NOMO-1 treated with DMSO at 0.1 percent for 48 hours (cell line): Measurements from ENCODE around the gene RAPGEF1.
"Not testable (repeated sequence)": the region's sequence is repeated elsewhere in the genome, so short reads cannot be mapped to it uniquely, and the experiment has no call there.

Source experiments
- DNase-seq: peaks from one replicate; lab custom pipeline; 2025; ENCODE audit not compliant: unreplicated experiment; lab: John Stamatoyannopoulos, UW

The RAPGEF1 gene

GRCh38 chr9:131577005-131578000 is 162.6 kb downstream of the RAPGEF1 start:
- DNase-seq: no peak

GRCh38 chr9:131575946-131576853 is 163.7 kb downstream of the RAPGEF1 start:
- no peak for DNase-seq

- no peak for DNase-seq
These were observed 164.9 kb downstream of the RAPGEF1 start for GRCh38 chr9:131574730-131575640.

- no peak for DNase-seq
These were observed 172.0 kb downstream of the RAPGEF1 start for GRCh38 chr9:131567910-131568309.

- no peak for DNase-seq
These were observed 173.7 kb downstream of the RAPGEF1 start for GRCh38 chr9:131566158-131566557.

GRCh38 chr9:131565369-131565768 is 174.5 kb downstream of the RAPGEF1 start:
- DNase-seq: no peak

GRCh38 chr9:131562032-131562959 is 177.6 kb downstream of the RAPGEF1 start:
- DNase-seq: no peak

GRCh38 chr9:131559421-131560000 is 180.4 kb downstream of the RAPGEF1 start:
- no peak for DNase-seq

GRCh38 chr9:131557855-131558548 is 181.9 kb downstream of the RAPGEF1 start:
- no peak for DNase-seq

GRCh38 chr9:131555841-131556673 is 183.8 kb downstream of the RAPGEF1 start:
- DNase-seq: no peak

- DNase-seq: no peak
These were observed 185.0 kb downstream of the RAPGEF1 start for GRCh38 chr9:131554843-131555351.

- DNase-seq: no peak
These were observed 185.6 kb downstream of the RAPGEF1 start for GRCh38 chr9:131554087-131554842.

- DNase-seq: no peak
These were observed 187.8 kb downstream of the RAPGEF1 start for GRCh38 chr9:131552030-131552429.

- not testable (repeated sequence) for DNase-seq
These were observed 189.4 kb downstream of the RAPGEF1 start for GRCh38 chr9:131550465-131550864.

- not testable (repeated sequence) for DNase-seq
These were observed 190.7 kb downstream of the RAPGEF1 start for GRCh38 chr9:131549186-131549585.

- no peak for DNase-seq
These were observed 193.4 kb downstream of the RAPGEF1 start for GRCh38 chr9:131546336-131547084.
